Calu3 (cell line): ENCODE results near the gene GRAMD1A. TPM values are rescaled to one million over a fixed set of nuclear protein-coding genes. Genes with fewer than 3 reads are reported as not detected.

Source experiments
- BruUV-seq: library from RNA; stranded (reverse); fragments of 400-500 nt; replicated peaks from 2 replicates; lab custom pipeline; 2021; lab: Mats Ljungman, UMichigan
- CTCF ChIA-PET: fragments of 300-600 bp; sonication (Branson Sonifier 250); formaldehyde crosslinking; loops from one replicate; lab custom pipeline; 2022; ENCODE audit warnings: antibody characterized with exemption; lab: Charles Lee
- DNase-seq: peaks from one replicate; pipeline ENCODE4 v3.0.0; 2022
- H3K27ac Mint-ChIP-seq: one replicate; pipeline ENCODE4 v1.8.0; 2022; ENCODE audit warnings: mixed read lengths; ENCODE audit not compliant: unreplicated experiment
- H3K27me3 Mint-ChIP-seq: one replicate; pipeline ENCODE4 v1.8.0; 2022; ENCODE audit warnings: mixed read lengths; ENCODE audit not compliant: unreplicated experiment
- H3K36me3 Mint-ChIP-seq: one replicate; pipeline ENCODE4 v1.8.0; 2022; ENCODE audit warnings: mild to moderate bottlenecking, moderate library complexity, mixed read lengths; ENCODE audit not compliant: insufficient read depth, unreplicated experiment
- H3K4me1 Mint-ChIP-seq: one replicate; pipeline ENCODE4 v1.8.0; 2022; ENCODE audit warnings: mild to moderate bottlenecking, low read depth, mixed read lengths; ENCODE audit not compliant: unreplicated experiment
- H3K4me3 Mint-ChIP-seq: one replicate; pipeline ENCODE4 v1.8.0; 2022; ENCODE audit warnings: mild to moderate bottlenecking, low read depth, moderate library complexity, mixed read lengths; ENCODE audit not compliant: unreplicated experiment
- H3K9me3 Mint-ChIP-seq: one replicate; pipeline ENCODE4 v1.8.0; 2022; ENCODE audit warnings: low read depth, mixed read lengths; ENCODE audit not compliant: unreplicated experiment
- intact Hi-C: fragments of 100-400 bp; cut with micrococcal nuclease; formaldehyde crosslinking; loops from one replicate; pipeline ENCODE4 v1.10.0; 2022; ENCODE audit not compliant: unreplicated experiment
- total RNA-seq: library from RNA; stranded (reverse); gene quantifications from 2 replicates; pipeline ENCODE4 v1.2.3, GENCODE V29; 2022
- TF ChIP-seq, protein P1 (sequence below): fragments of 200-600 bp; IDR thresholded peaks from one replicate; pipeline ENCODE4 v1.8.0; 2022; ENCODE audit warnings: antibody characterized with exemption; ENCODE audit not compliant: unreplicated experiment

Gene GRAMD1A
- total RNA-seq, 1 experiment from 2014 or later = 126 TPM

DNA sequence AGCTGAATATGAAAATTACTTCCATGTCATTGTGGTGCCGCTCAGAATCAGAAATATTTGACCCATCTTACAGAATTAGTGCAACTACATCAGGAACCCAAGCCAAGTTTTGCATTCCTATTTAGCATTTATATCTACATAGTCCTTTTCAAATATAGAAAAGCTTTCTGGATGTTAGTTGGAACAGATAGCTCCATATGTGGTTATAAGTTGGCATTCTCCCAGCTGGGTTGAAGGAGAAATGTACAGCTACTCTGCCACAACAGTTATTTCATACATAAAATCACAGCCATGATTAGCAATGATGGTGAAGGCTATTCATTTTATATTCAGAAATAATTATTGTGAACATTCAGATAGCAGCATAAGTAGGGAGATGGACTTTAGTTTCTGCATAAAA is 69.6 kb downstream of the GRAMD1A start:
- Mint-ChIP-seq H3K27me3 (peaks cover 2% of the 10 kb centered on the region), H3K9me3 (no peaks in the 10 kb centered on the region), H3K36me3 (no peaks in the 10 kb centered on the region)

DNA sequence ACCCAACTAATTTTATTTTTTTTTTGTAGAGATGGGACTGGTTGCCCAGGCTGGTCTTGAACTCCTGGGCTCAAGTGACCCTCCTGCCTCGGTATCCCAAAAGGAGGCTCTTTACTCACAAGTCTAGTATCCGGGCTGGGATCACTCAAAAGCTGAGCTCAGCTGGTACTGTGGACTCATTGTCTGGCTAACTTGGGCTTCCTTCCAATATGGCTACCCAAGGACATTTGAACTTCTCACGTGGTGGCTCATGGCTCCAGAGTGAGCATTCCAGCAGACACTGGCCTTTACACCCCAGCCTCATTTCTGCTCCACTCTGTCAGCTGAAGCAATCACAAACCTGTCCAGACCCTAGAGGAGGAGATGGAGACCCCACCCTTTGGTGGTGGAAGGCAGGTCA is 70.3 kb downstream of the GRAMD1A start:
- BruUV-seq = no TSS peak
- Mint-ChIP-seq H3K27ac (no peak overlapping the region), H3K9me3 (no peaks in the 10 kb centered on the region), H3K36me3 (no peaks in the 10 kb centered on the region), H3K4me1 (peaks cover 23% of the 10 kb centered on the region), H3K4me3 (no peak overlapping the region), H3K27me3 (peaks cover 9% of the 10 kb centered on the region)
- CTCF ChIA-PET = interaction anchor here (1.4 kb wide), 1 partner anchor 70 kb away, joined by 7 read pairs; no protein-coding TSS in a partner anchor
- DNase-seq = no peak
- intact Hi-C loops = no loop called here
- TF ChIP-seq, protein P1, sequence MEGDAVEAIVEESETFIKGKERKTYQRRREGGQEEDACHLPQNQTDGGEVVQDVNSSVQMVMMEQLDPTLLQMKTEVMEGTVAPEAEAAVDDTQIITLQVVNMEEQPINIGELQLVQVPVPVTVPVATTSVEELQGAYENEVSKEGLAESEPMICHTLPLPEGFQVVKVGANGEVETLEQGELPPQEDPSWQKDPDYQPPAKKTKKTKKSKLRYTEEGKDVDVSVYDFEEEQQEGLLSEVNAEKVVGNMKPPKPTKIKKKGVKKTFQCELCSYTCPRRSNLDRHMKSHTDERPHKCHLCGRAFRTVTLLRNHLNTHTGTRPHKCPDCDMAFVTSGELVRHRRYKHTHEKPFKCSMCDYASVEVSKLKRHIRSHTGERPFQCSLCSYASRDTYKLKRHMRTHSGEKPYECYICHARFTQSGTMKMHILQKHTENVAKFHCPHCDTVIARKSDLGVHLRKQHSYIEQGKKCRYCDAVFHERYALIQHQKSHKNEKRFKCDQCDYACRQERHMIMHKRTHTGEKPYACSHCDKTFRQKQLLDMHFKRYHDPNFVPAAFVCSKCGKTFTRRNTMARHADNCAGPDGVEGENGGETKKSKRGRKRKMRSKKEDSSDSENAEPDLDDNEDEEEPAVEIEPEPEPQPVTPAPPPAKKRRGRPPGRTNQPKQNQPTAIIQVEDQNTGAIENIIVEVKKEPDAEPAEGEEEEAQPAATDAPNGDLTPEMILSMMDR = no peak

More for the DNA sequence above, 69.6 kb downstream of the GRAMD1A start:
- H3K4me3 Mint-ChIP-seq = no peak overlapping the region
- intact Hi-C loops = loop anchor here (10.0 kb wide), 1 partner anchor 145 kb away; no protein-coding TSS in a partner anchor
- H3K27ac Mint-ChIP-seq = no peak overlapping the region
- CTCF ChIA-PET = interaction anchor here (0.9 to 1.4 kb wide), 2 partner anchors 68 to 71 kb away, joined by 4 to 7 read pairs; no protein-coding TSS in a partner anchor
- no TSS peak for BruUV-seq
- TF ChIP-seq, protein P1 = no peak
- H3K4me1 Mint-ChIP-seq = peaks cover 23% of the 10 kb centered on the region
- no peak for DNase-seq

DNA sequence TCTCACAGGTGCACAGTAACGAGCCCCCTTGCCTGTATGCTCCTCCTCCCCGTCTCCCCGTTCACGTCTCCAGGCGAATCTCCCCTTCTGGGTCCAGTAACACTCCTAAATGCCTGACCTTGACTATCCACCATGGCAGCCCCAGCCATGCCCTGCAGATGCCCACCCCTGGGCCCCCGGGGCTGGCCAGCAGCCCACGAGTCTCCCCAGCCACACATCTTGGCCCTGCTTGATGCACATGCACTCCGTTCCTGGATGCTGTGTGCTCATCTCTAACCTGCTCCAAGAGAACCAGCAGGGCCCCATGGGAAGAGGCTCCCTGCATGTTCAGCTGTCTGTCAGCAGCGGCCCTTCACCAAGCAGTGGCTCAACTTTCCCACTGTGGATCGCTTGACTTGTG is 73.4 kb downstream of the GRAMD1A start:
- intact Hi-C loops = no loop called here
- no peaks in the 10 kb centered on the region for H3K36me3 Mint-ChIP-seq
- H3K4me3 Mint-ChIP-seq = no peak overlapping the region
- peaks cover 20% of the 10 kb centered on the region for H3K27me3 Mint-ChIP-seq
- CTCF ChIA-PET = no interaction called here
- H3K27ac Mint-ChIP-seq = no peak overlapping the region
- no TSS peak for BruUV-seq
- TF ChIP-seq, protein P1 = no peak
- DNase-seq = no peak
- peaks cover 11% of the 10 kb centered on the region for H3K4me1 Mint-ChIP-seq
- H3K9me3 Mint-ChIP-seq = no peaks in the 10 kb centered on the region

DNA sequence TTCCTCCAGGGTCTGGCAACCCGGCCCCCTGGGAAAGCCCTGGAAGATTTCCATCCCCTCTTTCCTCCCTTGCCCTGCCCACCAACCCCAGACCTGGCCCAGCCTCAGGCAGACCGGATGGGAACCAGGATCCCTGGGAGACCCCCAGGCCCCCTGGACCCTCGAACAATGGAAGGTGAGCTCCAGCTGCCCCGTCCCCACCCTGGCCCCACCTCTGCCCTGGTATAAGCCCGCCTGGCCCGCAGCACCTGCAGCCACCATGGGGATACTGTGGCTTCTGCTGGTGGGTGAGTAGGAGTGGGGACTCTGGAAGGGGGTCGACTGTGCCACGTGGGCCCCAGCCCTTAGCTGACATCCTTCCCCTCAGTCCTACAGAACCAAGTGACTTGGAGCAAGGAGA is 73.8 kb downstream of the GRAMD1A start:
- Mint-ChIP-seq H3K27me3 (peaks cover 24% of the 10 kb centered on the region), H3K27ac (no peak overlapping the region), H3K4me1 (peaks cover 7% of the 10 kb centered on the region), H3K4me3 (no peak overlapping the region), H3K36me3 (no peaks in the 10 kb centered on the region), H3K9me3 (no peaks in the 10 kb centered on the region)
- CTCF ChIA-PET = no interaction called here
- intact Hi-C loops = no loop called here
- no TSS peak for BruUV-seq
- TF ChIP-seq, protein P1 = no peak
- no peak for DNase-seq
